DOHH2 (cell line): Measurements from ENCODE around the gene GSG1L.

Source experiments
- H3F3A ChIP-seq: fragments of 200-600 bp; sonication (generic), shearing (Covaris generic); 2 replicates; pipeline ENCODE4 v1.6.0; 2016; ENCODE audit warnings: antibody characterized with exemption, mild to moderate bottlenecking; ENCODE audit not compliant: control insufficient read depth, insufficient read depth
- H3K27ac ChIP-seq: fragments of 200-600 bp; sonication (generic); 2 replicates; pipeline ENCODE4 v1.5.1; 2014; ENCODE audit warnings: low read depth, mild to moderate bottlenecking, low read length, moderate library complexity
- H3K27me3 ChIP-seq: fragments of 200-600 bp; sonication (generic); 2 replicates; pipeline ENCODE4 v1.6.1; 2014; ENCODE audit warnings: mild to moderate bottlenecking, low read length, mixed read lengths; ENCODE audit not compliant: control insufficient read depth
- H3K36me3 ChIP-seq: fragments of 200-600 bp; sonication (generic); 2 replicates; pipeline ENCODE4 v1.6.1; 2014; ENCODE audit warnings: mild to moderate bottlenecking, low read length, moderate library complexity, mixed read lengths; ENCODE audit not compliant: control insufficient read depth
- H3K4me1 ChIP-seq: fragments of 200-600 bp; sonication (generic); 2 replicates; pipeline ENCODE4 v1.6.1; 2014; ENCODE audit warnings: mild to moderate bottlenecking, low read length, mixed read lengths; ENCODE audit not compliant: control insufficient read depth
- H3K4me2 ChIP-seq: fragments of 200-600 bp; sonication (generic); 2 replicates; pipeline ENCODE4 v1.6.0; 2014; ENCODE audit warnings: mild to moderate bottlenecking, low read length, moderate library complexity
- H3K4me3 ChIP-seq: fragments of 200-600 bp; sonication (generic); 2 replicates; pipeline ENCODE4 v1.5.1; 2014; ENCODE audit warnings: mild to moderate bottlenecking, low read length, mixed read lengths
- H3K79me2 ChIP-seq: fragments of 200-600 bp; sonication (generic); 2 replicates; pipeline ENCODE4 v1.6.1; 2014; ENCODE audit warnings: mild to moderate bottlenecking, low read length, mixed read lengths; ENCODE audit not compliant: control insufficient read depth
- H3K9me2 ChIP-seq: fragments of 200-600 bp; sonication (generic); replicated peaks from 2 replicates; pipeline ENCODE4 v1.6.1; 2014; ENCODE audit warnings: mild to moderate bottlenecking, low read length, mixed read lengths; ENCODE audit not compliant: control insufficient read depth
- H3K9me3 ChIP-seq: fragments of 200-600 bp; sonication (generic); 2 replicates; pipeline ENCODE4 v1.6.1; 2014; ENCODE audit warnings: antibody characterized with exemption, low read length, mixed read lengths; ENCODE audit not compliant: control insufficient read depth, insufficient read depth
- H4K20me1 ChIP-seq: fragments of 200-600 bp; sonication (generic); 2 replicates; pipeline ENCODE4 v1.6.0; 2014; ENCODE audit warnings: low read depth, mild to moderate bottlenecking, antibody characterized with exemption, low read length, moderate library complexity; ENCODE audit not compliant: control insufficient read depth, insufficient read depth
- EZH2phosphoT487 ChIP-seq: fragments of 200-600 bp; sonication (generic); IDR thresholded peaks from 2 replicates; pipeline ENCODE4 v1.6.1; 2017; ENCODE audit warnings: borderline replicate concordance, mild to moderate bottlenecking, antibody characterized with exemption, low read length, moderate library complexity, mixed read lengths
- TF ChIP-seq, protein P1 (sequence below): fragments of 200-600 bp; sonication (generic); IDR thresholded peaks from one replicate; pipeline ENCODE4 v1.5.1; 2014; ENCODE audit warnings: antibody characterized with exemption, mild to moderate bottlenecking, low read depth, low read length; ENCODE audit not compliant: poor library complexity, severe bottlenecking

GSG1L gene

DNA sequence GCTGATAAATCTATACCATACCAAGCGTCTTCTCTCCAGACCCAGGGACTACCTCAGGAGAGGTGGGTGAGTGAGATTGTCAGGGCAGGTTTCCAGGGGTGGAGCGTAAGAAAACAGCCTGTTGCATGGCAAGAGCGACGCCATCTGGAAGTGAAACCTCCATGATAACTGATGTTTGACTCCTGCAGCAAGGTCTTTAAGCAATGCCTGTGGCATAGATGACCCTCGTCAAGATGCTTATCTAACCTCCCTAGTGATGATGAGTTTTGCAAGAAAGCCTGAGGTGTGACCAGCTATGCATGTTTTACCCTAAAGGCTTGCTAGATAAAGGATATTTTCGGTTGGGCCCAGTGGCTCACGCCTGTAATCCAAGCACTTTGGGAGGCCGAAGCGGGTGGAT lies 71.6 kb downstream of the GSG1L start:
- H3K36me3 ChIP-seq, result no peaks in the 10 kb centered on the region
- H3K9me3 ChIP-seq, result peaks cover 7% of the 10 kb centered on the region; the same call in 1 of the 2 replicates
- H3K4me1 ChIP-seq, result no peaks in the 10 kb centered on the region
- H3K9me2 ChIP-seq, result no peaks in the 10 kb centered on the region
- no peak overlapping the region for H3K4me2 ChIP-seq
- no peaks in the 10 kb centered on the region for H3F3A ChIP-seq
- no peaks in the 10 kb centered on the region for H3K27me3 ChIP-seq
- H4K20me1 ChIP-seq, result no peaks in the 10 kb centered on the region
- H3K4me3 ChIP-seq, result no peak overlapping the region
- no peak for TF ChIP-seq EZH2phosphoT487
- TF ChIP-seq, protein P1, sequence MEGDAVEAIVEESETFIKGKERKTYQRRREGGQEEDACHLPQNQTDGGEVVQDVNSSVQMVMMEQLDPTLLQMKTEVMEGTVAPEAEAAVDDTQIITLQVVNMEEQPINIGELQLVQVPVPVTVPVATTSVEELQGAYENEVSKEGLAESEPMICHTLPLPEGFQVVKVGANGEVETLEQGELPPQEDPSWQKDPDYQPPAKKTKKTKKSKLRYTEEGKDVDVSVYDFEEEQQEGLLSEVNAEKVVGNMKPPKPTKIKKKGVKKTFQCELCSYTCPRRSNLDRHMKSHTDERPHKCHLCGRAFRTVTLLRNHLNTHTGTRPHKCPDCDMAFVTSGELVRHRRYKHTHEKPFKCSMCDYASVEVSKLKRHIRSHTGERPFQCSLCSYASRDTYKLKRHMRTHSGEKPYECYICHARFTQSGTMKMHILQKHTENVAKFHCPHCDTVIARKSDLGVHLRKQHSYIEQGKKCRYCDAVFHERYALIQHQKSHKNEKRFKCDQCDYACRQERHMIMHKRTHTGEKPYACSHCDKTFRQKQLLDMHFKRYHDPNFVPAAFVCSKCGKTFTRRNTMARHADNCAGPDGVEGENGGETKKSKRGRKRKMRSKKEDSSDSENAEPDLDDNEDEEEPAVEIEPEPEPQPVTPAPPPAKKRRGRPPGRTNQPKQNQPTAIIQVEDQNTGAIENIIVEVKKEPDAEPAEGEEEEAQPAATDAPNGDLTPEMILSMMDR, result no peak
- H3K79me2 ChIP-seq, result no peaks in the 10 kb centered on the region
- H3K27ac ChIP-seq, result no peak overlapping the region

DNA sequence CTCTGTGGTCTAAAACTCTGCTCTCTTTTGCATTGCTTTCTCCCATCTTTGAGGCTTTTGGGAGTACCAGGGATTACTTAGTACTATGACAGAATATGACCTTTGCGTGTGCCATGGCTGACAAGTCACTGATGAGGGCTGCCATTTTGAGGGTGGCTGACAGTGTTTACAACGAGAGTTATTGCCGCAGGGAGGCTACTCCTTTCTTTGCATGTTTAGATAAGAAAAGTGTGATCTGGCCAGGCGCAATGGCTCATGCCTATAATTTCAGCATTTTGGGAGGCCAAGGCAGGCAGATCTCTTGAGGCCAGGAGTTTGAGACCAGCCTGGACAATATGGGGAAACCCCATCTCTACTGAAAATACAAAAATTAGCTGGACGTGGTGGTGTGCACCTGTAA lies 77.5 kb downstream of the GSG1L start:
- Histone ChIP-seq H3K4me1 (no peaks in the 10 kb centered on the region), H3F3A (no peaks in the 10 kb centered on the region), H3K27me3 (no peaks in the 10 kb centered on the region), H3K9me3 (no peaks in the 10 kb centered on the region), H4K20me1 (no peaks in the 10 kb centered on the region), H3K4me2 (no peak overlapping the region), H3K4me3 (no peak overlapping the region), H3K27ac (no peak overlapping the region), H3K9me2 (no peaks in the 10 kb centered on the region), H3K36me3 (no peaks in the 10 kb centered on the region), H3K79me2 (no peaks in the 10 kb centered on the region)
- TF ChIP-seq, protein P1, result no peak
- no peak for TF ChIP-seq EZH2phosphoT487

DNA sequence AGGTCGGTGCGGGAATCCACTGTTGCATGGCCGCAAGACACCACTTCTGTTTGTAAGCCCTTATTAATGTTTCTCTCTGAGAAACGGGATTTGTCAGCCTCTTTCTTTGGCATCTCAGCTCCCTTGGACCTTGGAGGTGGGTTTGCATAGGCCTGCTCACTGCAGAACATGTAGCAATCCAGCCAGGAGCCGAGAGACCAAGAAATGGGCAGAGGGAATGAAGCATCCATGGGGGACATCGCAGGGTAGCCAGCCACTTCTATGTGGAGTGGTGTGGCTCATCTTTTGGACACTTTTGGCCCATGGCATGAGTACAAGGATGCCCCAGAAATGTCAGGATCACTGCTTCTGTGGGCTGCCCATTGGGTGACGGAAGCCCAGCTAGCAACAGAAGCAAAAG lies 79.4 kb downstream of the GSG1L start:
- Histone ChIP-seq H4K20me1 (no peaks in the 10 kb centered on the region), H3K27me3 (no peaks in the 10 kb centered on the region), H3K4me3 (no peak overlapping the region), H3K9me2 (no peaks in the 10 kb centered on the region), H3K4me1 (no peaks in the 10 kb centered on the region), H3K27ac (no peak overlapping the region), H3F3A (no peaks in the 10 kb centered on the region), H3K79me2 (no peaks in the 10 kb centered on the region), H3K36me3 (no peaks in the 10 kb centered on the region), H3K4me2 (no peak overlapping the region), H3K9me3 (no peaks in the 10 kb centered on the region)
- TF ChIP-seq, protein P1, result no peak
- no peak for TF ChIP-seq EZH2phosphoT487

DNA sequence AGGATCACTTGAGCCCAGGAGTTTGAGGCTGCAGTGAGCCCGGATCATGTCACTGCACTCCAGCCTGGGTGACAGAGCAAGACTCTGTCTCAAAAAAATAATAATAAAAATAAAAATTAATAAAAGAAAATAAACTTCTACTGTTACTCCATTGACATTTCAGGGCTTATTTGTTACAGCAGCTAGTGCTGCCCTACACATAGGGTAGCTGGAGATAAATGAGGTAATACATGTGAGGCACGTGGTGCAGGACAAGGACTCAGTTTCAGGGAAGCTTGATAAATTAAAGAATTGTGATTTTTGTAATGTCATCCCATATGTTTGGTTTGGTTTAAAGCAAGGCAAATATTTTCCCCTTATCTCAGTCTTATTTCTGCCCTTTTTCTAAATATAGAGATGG lies 80.3 kb downstream of the GSG1L start:
- Histone ChIP-seq H3K9me2 (no peaks in the 10 kb centered on the region), H3K27me3 (no peaks in the 10 kb centered on the region), H3K27ac (no peak overlapping the region), H3K4me3 (no peak overlapping the region), H3K79me2 (no peaks in the 10 kb centered on the region), H3K36me3 (no peaks in the 10 kb centered on the region), H3K4me1 (no peaks in the 10 kb centered on the region), H3K4me2 (no peak overlapping the region), H4K20me1 (no peaks in the 10 kb centered on the region), H3K9me3 (no peaks in the 10 kb centered on the region), H3F3A (no peaks in the 10 kb centered on the region)
- no peak for TF ChIP-seq EZH2phosphoT487
- TF ChIP-seq, protein P1, result no peak
